ENCODE data around the gene PPP1R17. TPM values are rescaled to one million over a fixed set of nuclear protein-coding genes. Genes with fewer than 3 reads are reported as not detected.
A peak's percentile ranks its signal among the peaks of the same experiment; 100 is the strongest.

Gene PPP1R17
- total RNA-seq (not detected), polyA plus RNA-seq (not detected)

GRCh38 chr7:31687024-31687748 lies at the start of gene PPP1R17:
Gene PPP1R17 (plus strand): TSS chr7:31687215. CDS start chr7:31692442, 5,227 bp downstream.
- Histone ChIP-seq H3K4me3 (no peak within 1 kb of the TSS), H3K27ac (no peak within 1 kb of the TSS), H3K9me3 (no peaks in the 10 kb centered on the region), H3K27me3 (no peaks in the 10 kb centered on the region), H3K36me3 (no peaks in the 10 kb centered on the region), H3K4me1 (no peaks in the 10 kb centered on the region)
- no peak for FAIRE-seq
- TF ChIP-seq CTCF (IDR thresholded peaks at IDR 0.05): no peak
- intact Hi-C loops (cut with DNase I): no loop called here
- peak in 1 of 6 donors; percentile 14 for DNase-seq
- 38 to 39% methylated on average over 14 of the region's 14 CpGs for WGBS, 2 donors
- ATAC-seq: peak in 1 of 4 donors; percentile 48

GRCh38 chr7:31640381-31640780 lies 46.6 kb upstream of the PPP1R17 start:
- TF ChIP-seq CTCF (IDR thresholded peaks at IDR 0.05): no peak
- WGBS, 2 donors: 63 to 68% methylated on average over 3 of the region's 3 CpGs
- DNase-seq: no peak
- Histone ChIP-seq H3K36me3 (no peaks in the 10 kb centered on the region), H3K4me1 (no peaks in the 10 kb centered on the region), H3K27me3 (no peaks in the 10 kb centered on the region), H3K9me3 (no peaks in the 10 kb centered on the region), H3K4me3 (no peak overlapping the region), H3K27ac (no peak overlapping the region)
- FAIRE-seq: no peak
- intact Hi-C loops (cut with DNase I): no loop called here
- peak in 1 of 4 donors; percentile 30 for ATAC-seq

DNA sequence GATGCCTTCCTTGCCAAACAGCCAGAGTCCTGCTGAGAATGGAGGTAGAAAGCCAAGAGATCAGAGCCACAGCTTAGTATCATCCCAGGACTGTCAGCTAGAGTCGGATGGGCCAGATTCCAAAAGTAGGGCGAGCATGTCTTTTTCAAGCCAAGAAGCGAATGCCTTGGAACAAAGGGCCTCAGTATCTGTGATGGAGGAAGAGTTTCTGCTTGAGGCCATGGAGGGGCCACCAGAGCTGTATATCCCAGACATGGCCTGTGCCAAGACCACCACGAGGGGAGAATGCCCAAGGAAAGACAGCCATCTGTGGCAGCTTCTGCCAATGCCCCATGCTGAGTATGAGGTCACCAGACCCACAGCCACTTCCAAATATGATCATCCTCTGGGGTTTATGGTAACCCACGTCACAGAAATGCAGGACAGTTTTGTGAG lies 44.3 kb upstream of the PPP1R17 start:
- H3K27me3 ChIP-seq: no peaks in the 10 kb centered on the region
- H3K4me3 ChIP-seq: no peak overlapping the region
- H3K4me1 ChIP-seq: no peaks in the 10 kb centered on the region
- FAIRE-seq (no peak), ATAC-seq (no peak), DNase-seq (no peak)
- no peak overlapping the region for H3K27ac ChIP-seq
- intact Hi-C loops (cut with DNase I): no loop called here
- WGBS, 2 donors: 56 to 75% methylated on average over 5 of the region's 5 CpGs
- H3K9me3 ChIP-seq: no peaks in the 10 kb centered on the region
- TF ChIP-seq CTCF (IDR thresholded peaks at IDR 0.05): no peak
- H3K36me3 ChIP-seq: no peaks in the 10 kb centered on the region

GRCh38 chr7:31646942-31647341 lies 40.1 kb upstream of the PPP1R17 start:
- FAIRE-seq: no peak
- no peak for TF ChIP-seq CTCF (IDR thresholded peaks at IDR 0.05)

DNA sequence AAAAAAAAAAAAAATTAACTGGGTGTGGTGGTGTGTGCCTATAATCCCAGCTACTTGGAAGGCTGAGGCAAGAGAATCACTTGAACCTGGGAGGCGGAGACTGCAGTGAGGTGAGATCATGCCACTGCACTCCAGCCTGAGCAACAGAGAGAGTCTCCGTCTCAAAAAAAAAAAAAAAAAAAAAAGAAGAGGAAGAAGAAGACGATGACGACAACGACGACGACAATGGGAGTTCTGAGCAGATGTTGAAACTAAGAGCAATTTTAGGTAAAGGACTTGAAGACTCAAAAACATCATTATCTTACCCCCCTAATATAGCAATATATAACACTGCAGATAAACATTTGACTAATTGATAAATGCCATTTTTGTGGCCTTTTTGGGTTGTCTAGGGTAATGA lies 39.5 kb upstream of the PPP1R17 start:
- TF ChIP-seq CTCF (IDR thresholded peaks at IDR 0.05): no peak
- Histone ChIP-seq H3K27me3 (no peaks in the 10 kb centered on the region), H3K4me1 (no peaks in the 10 kb centered on the region), H3K9me3 (no peaks in the 10 kb centered on the region), H3K4me3 (no peak overlapping the region), H3K36me3 (no peaks in the 10 kb centered on the region), H3K27ac (no peak overlapping the region)
- DNase-seq (no peak), ATAC-seq (no peak), FAIRE-seq (no peak)
- intact Hi-C loops (cut with DNase I): no loop called here
- WGBS, 2 donors: 68 to 94% methylated on average over 6 to 7 of the region's 7 CpGs

More at GRCh38 chr7:31646942-31647341, 40.1 kb upstream of the PPP1R17 start:
- H3K4me1 ChIP-seq: no peaks in the 10 kb centered on the region
- no peaks in the 10 kb centered on the region for H3K9me3 ChIP-seq
- H3K36me3 ChIP-seq: no peaks in the 10 kb centered on the region
- no peak overlapping the region for H3K4me3 ChIP-seq
- DNase-seq: no peak
- no peak for ATAC-seq
- H3K27ac ChIP-seq: no peak overlapping the region
- WGBS, 2 donors: 90 to 92% methylated on average over 4 of the region's 4 CpGs
- H3K27me3 ChIP-seq: no peaks in the 10 kb centered on the region
- intact Hi-C loops (cut with DNase I): no loop called here

Data from pancreas (tissue), 10 donors.